NCI-H2196 treated with DMSO at 0.1 percent for 48 hours (cell line): ENCODE results near the gene ZNF236.
"Not testable (repeated sequence)": the region's sequence is repeated elsewhere in the genome, so short reads cannot be mapped to it uniquely, and the experiment has no call there.

ENCODE experiments used
- DNase-seq: peaks from one replicate; lab custom pipeline; 2025; ENCODE audit not compliant: unreplicated experiment; lab: John Stamatoyannopoulos, UW

Gene ZNF236

DNA sequence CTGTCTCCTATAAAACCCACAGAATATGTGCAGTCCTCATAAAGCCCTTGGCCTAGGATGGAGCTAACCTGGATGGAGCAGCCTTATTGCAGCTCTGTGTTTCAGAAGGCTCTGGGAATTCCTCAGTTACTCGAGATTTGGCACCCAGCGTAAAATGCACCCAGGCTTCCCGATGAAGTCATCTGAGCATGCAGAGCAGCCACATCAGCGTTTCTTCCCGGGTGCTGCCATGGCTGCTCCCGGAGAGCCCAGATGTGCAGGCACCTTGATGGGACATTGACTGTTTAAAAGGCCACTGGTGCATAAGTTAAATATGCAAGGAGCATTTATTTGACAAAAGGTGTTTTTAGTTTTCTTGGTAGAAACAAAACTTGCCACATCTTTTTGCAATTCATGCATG, 195.0 kb downstream of the ZNF236 start:
- DNase-seq, result no peak

DNA sequence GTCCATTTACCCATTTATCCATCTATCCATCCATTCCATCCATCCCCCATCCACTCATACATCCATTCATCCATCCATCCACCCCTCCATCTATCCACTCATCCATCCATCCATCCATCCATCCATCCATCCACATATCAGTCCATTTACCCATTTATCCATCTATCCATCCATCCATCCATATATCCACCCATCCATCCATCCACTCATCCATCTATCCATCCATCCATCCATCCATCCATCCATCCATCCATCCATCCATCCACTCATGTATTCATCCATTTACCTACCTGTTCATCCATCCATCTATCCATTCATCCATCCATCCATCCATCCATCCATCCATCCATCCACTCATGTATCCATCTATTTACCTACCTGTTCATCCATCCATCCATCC, 196.3 kb downstream of the ZNF236 start:
- not testable (repeated sequence) for DNase-seq

DNA sequence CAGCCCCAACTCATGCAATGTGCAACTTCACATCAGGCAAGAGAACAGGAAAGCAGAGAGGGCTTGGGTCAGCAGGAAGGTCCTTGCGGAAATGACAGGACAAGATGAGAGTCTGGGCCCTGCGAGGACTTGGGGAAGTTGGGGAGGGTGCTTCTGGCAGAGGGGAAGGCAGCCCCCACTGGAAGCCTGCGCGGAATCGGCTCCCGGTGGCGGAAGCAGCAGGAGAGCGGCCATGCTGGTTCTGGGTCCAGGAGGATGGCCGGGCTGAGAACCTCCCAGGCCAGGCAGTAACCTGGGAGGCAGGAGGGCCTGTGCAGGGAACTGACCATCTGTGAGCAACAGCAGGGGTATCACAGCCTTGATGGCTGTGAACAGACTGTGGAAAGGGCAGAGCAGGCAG, 197.3 kb downstream of the ZNF236 start:
- DNase-seq, result no peak
